GM12878 (cell line): ENCODE measurements around the gene CLCNKA. TPM values are rescaled to one million over a fixed set of nuclear protein-coding genes. Genes with fewer than 3 reads are reported as not detected.

Experiments
- ATAC-seq: fragments of 200-7000 bp; cut with Tn5 transposase; 3 replicates; pipeline ENCODE4 v1.9.1; 2020; ENCODE audit warnings: mild to moderate bottlenecking, moderate library complexity
- BruUV-seq: library from RNA; stranded (reverse); fragments of 400-500 nt; replicated peaks from 2 replicates; lab custom pipeline; 2021; lab: Mats Ljungman, UMichigan
- CTCF ChIA-PET: fragments of 300-600 bp; sonication (Branson Sonifier 250); formaldehyde crosslinking; extraction: SDS; loops from one replicate; lab custom pipeline; 2021; ENCODE audit warnings: inconsistent platforms; lab: Yijun Ruan, JAX
- POLR2A ChIA-PET: fragments of 350-600 bp; formaldehyde crosslinking; extraction: SDS; loops from one replicate; lab custom pipeline; 2021; ENCODE audit warnings: inconsistent platforms; lab: Charles Lee
- RAD21 ChIA-PET: fragments of 300-600 bp; sonication (Branson Sonifier 250); formaldehyde crosslinking; loops from one replicate; lab custom pipeline; 2023; ENCODE audit warnings: antibody characterized with exemption; ENCODE audit not compliant: unreplicated experiment; lab: Charles Lee
- SMC1A ChIA-PET: fragments of 300-600 bp; sonication (Branson Sonifier 250); formaldehyde crosslinking; loops from one replicate; lab custom pipeline; 2023; ENCODE audit not compliant: unreplicated experiment, uncharacterized antibody; lab: Charles Lee
- DNase-seq: peaks from one replicate; pipeline ENCODE4 v3.0.0-alpha.2; 2011; ENCODE audit warnings: low read depth, low spot score
- FAIRE-seq: peaks from 3 replicates; lab custom pipeline; 2011; peaks lifted over from hg19 to GRCh38; lab: Jason Lieb, UNC
- H2AFZ ChIP-seq: 2 replicates; pipeline ENCODE4 v1.6.0; 2011; ENCODE audit warnings: low read depth, low read length, control low read depth; ENCODE audit not compliant: control insufficient read depth
- H3K27ac ChIP-seq: 2 replicates; pipeline ENCODE4 v1.5.1; 2011; ENCODE audit warnings: control low read depth; ENCODE audit not compliant: control insufficient read depth, insufficient read depth
- H3K27me3 ChIP-seq, 2 experiments: replicated peaks in 1 of 2; 2 replicates each; pipeline versions ENCODE4 v1.6.0 to v1.6.1; 2011; ENCODE audit warnings: low read length in 1 of 2; ENCODE audit not compliant: control insufficient read depth in 2 of 2, insufficient read depth in 2 of 2
- H3K36me3 ChIP-seq, 2 experiments: 2 replicates each; pipeline ENCODE4 v1.5.1; 2011; ENCODE audit warnings: low read length in 1 of 2; ENCODE audit not compliant: control insufficient read depth in 2 of 2, insufficient read depth in 2 of 2
- H3K4me1 ChIP-seq: 2 replicates; pipeline ENCODE4 v1.6.1; 2011; ENCODE audit warnings: mild to moderate bottlenecking, low read length, moderate library complexity, mixed read lengths; ENCODE audit not compliant: control insufficient read depth, insufficient read depth
- H3K4me2 ChIP-seq: 2 replicates; pipeline ENCODE4 v1.6.0; 2011; ENCODE audit warnings: control low read depth; ENCODE audit not compliant: control insufficient read depth, insufficient read depth
- H3K4me3 ChIP-seq: fragments of 200-600 bp; sonication (generic); 2 replicates; pipeline ENCODE4 v1.5.1; 2016
- H3K79me2 ChIP-seq: 2 replicates; pipeline ENCODE4 v1.6.0; 2011; ENCODE audit warnings: low read length; ENCODE audit not compliant: control insufficient read depth, insufficient read depth
- H3K9ac ChIP-seq: 2 replicates; pipeline ENCODE4 v1.8.0; 2011; ENCODE audit warnings: low read length, control low read depth, mixed read lengths; ENCODE audit not compliant: control insufficient read depth, insufficient read depth
- H3K9me3 ChIP-seq: replicated peaks from 3 replicates; pipeline ENCODE4 v1.5.1; 2011; ENCODE audit warnings: mild to moderate bottlenecking, low read length; ENCODE audit not compliant: control insufficient read depth, insufficient read depth
- H4K20me1 ChIP-seq: 2 replicates; pipeline ENCODE4 v1.6.0; 2011; ENCODE audit not compliant: control insufficient read depth, insufficient read depth
- BACH1 ChIP-seq: fragments of 450-650 bp; IDR thresholded peaks from 2 replicates; pipeline ENCODE4 v1.6.1; 2017; ENCODE audit warnings: mild to moderate bottlenecking, borderline replicate concordance
- BHLHE40 ChIP-seq, 2 experiments: fragments of 450-650 bp in 1 of 2; IDR thresholded peaks; 2 replicates each; pipeline ENCODE4 v1.6.1; 2011 to 2017; ENCODE audit warnings: low read depth in 2 of 2, borderline replicate concordance in 1 of 2, improper control_type of control experiment in 1 of 2, low read length in 1 of 2, mild to moderate bottlenecking in 1 of 2
- EGR1 ChIP-seq, 2 experiments: IDR thresholded peaks; 1 replicate in 1 of 2; 2 replicates in 1 of 2; pipeline ENCODE4 v1.6.1; 2011 to 2012; ENCODE audit warnings: low read depth in 2 of 2, low read length in 2 of 2, borderline replicate concordance in 1 of 2, mild to moderate bottlenecking in 1 of 2, moderate library complexity in 1 of 2
- ELK1 ChIP-seq: IDR thresholded peaks from 2 replicates; pipeline ENCODE4 v1.6.1; 2012; ENCODE audit warnings: low read depth, low read length, improper control_type of control experiment
- FOXK2 ChIP-seq: fragments of 450-650 bp; IDR thresholded peaks from 2 replicates; pipeline ENCODE4 v1.6.1; 2017; ENCODE audit warnings: mild to moderate bottlenecking, moderate library complexity
- HCFC1 ChIP-seq: fragments of 150-350 bp; IDR thresholded peaks from 2 replicates; pipeline ENCODE4 v1.6.1; 2014; ENCODE audit warnings: low read length
- HDGF ChIP-seq: fragments of 450-650 bp; IDR thresholded peaks from 2 replicates; pipeline ENCODE4 v1.6.1; 2016; ENCODE audit warnings: antibody characterized with exemption
- IRF5 ChIP-seq: fragments of 450-650 bp; IDR thresholded peaks from 2 replicates; pipeline ENCODE4 v1.6.1; 2017; ENCODE audit warnings: borderline replicate concordance
- LARP7 ChIP-seq: fragments of 450-650 bp; IDR thresholded peaks from 2 replicates; pipeline ENCODE4 v1.6.1; 2017; ENCODE audit warnings: mild to moderate bottlenecking
- MAX ChIP-seq: IDR thresholded peaks from 2 replicates; pipeline ENCODE4 v1.6.1; 2012; ENCODE audit warnings: low read depth, low read length, improper control_type of control experiment
- POU2F2 ChIP-seq: IDR thresholded peaks from 3 replicates; pipeline ENCODE4 v1.6.1; 2011; ENCODE audit warnings: low read depth, mild to moderate bottlenecking, low read length, borderline replicate concordance
- RAD21 ChIP-seq: IDR thresholded peaks from 2 replicates; pipeline ENCODE4 v1.6.1; 2011; ENCODE audit warnings: mild to moderate bottlenecking, low read depth, low read length, moderate library complexity; ENCODE audit not compliant: insufficient read depth
- RUNX3 ChIP-seq: IDR thresholded peaks from 2 replicates; pipeline ENCODE4 v1.6.1; 2012; ENCODE audit warnings: low read length, inconsistent platforms
- SMARCA5 ChIP-seq: fragments of 450-650 bp; IDR thresholded peaks from 2 replicates; pipeline ENCODE4 v1.6.1; 2017; ENCODE audit warnings: mild to moderate bottlenecking
- YY1 ChIP-seq: IDR thresholded peaks from 2 replicates; pipeline ENCODE4 v1.6.1; 2011; ENCODE audit warnings: low read depth, mild to moderate bottlenecking, low read length
- ZNF207 ChIP-seq: fragments of 450-650 bp; IDR thresholded peaks from 2 replicates; pipeline ENCODE4 v1.6.1; 2014; ENCODE audit warnings: antibody characterized with exemption, mild to moderate bottlenecking, borderline replicate concordance
- WGBS: methylation state at CpG from one replicate; pipeline ENCODE4 v1.1.6; 2016; ENCODE audit warnings: low lambda C conversion rate; ENCODE audit not compliant: insufficient replicate concordance, insufficient coverage; ENCODE audit errors: missing lambda C conversion rate; 5-methylcytosine and 5-hydroxymethylcytosine counted together
- in situ Hi-C: fragments of 300-500 bp; cut with MboI; formaldehyde crosslinking; loops from 9 replicates; pipeline ENCODE4 v1.14.3; 2018; ENCODE audit warnings: mixed read lengths
- intact Hi-C: fragments of 100-400 bp; cut with micrococcal nuclease; formaldehyde crosslinking; loops from one replicate; pipeline ENCODE4 v1.14.2; 2022; ENCODE audit not compliant: unreplicated experiment
- polyA plus RNA-seq, 11 experiments: library from polyadenylated mRNA; depleted of rRNA in 4 of 11; unstranded in 6 of 11; stranded (reverse) in 5 of 11; fragments of >200 nt; fragmentation: Nextera tagmentation in 4 of 11; fragmentation: Illumina TruSeq in 1 of 11; extraction: Ambion mirVana in 4 of 11; extraction: Trizol in 1 of 11; gene quantifications; 1 replicate in 1 of 11; 2 replicates in 10 of 11; pipeline versions ENCODE4 v1.2.1 to v1.2.3, GENCODE V29; 2011 to 2016; ENCODE audit warnings: inconsistent platforms in 2 of 11, missing spikeins in 2 of 11, low read depth in 1 of 11
- total RNA-seq, 4 experiments: library from RNA; depleted of rRNA in 3 of 4; stranded (reverse); fragments of >200 nt in 3 of 4; fragmentation: Illumina TruSeq in 1 of 4; extraction: Trizol in 1 of 4; gene quantifications; 2 replicates each; pipeline versions ENCODE4 v1.2.1 to v1.2.3, GENCODE V29; 2013 to 2021

The CLCNKA gene
- total and polyA plus RNA-seq, 10 of the 15 experiments (the other 5 are each of a cell fraction or from before 2014, with no cell fraction given), result 0.02 to 0.15 (median 0.08) TPM; not detected in 6

GRCh38 chr1:16055613-16056520 is 34.0 kb downstream of the CLCNKA start:
- peak; percentile 97 for ATAC-seq
- Histone ChIP-seq H3K9me3 (no peaks in the 10 kb centered on the region), H3K4me2 (no peak overlapping the region), H3K4me3 (no peak overlapping the region), H4K20me1 (no peaks in the 10 kb centered on the region), H3K27me3 (no peaks in the 10 kb centered on the region), H3K36me3 (no peaks in the 10 kb centered on the region), H3K27ac (no peak overlapping the region), H3K79me2 (no peaks in the 10 kb centered on the region), H2AFZ (no peak overlapping the region; the same call in 1 of the 2 replicates), H3K4me1 (no peaks in the 10 kb centered on the region), H3K9ac (no peak overlapping the region)
- ChIA-PET POLR2A (no interaction called here), RAD21 (interaction anchor here (0.5 to 2.3 kb wide), 6 partner anchors 25 to 264 kb away, joined by 3 to 9 read pairs (median 4); no protein-coding TSS in a partner anchor), CTCF (interaction anchor here (0.7 to 5.5 kb wide), 7 partner anchors 23 to 264 kb away, joined by 3 to 81 read pairs (median 4); no protein-coding TSS in a partner anchor), SMC1A (interaction anchor here (0.6 to 3.5 kb wide), 3 partner anchors 45 to 48 kb away, joined by 3 to 17 read pairs (median 12); no protein-coding TSS in a partner anchor)
- 33% methylated on average over 17 of the region's 18 CpGs for WGBS
- FAIRE-seq, result peak; percentile 83
- no TSS peak for BruUV-seq
- peak; percentile 33 for DNase-seq
- in situ Hi-C loops, result no loop called here
- intact Hi-C loops, result loop anchor here (1.0 to 10.0 kb wide), 3 partner anchors 47 to 264 kb away; no protein-coding TSS in a partner anchor
- TF ChIP-seq POU2F2 (0 out of 3 replicates have a peak, but pooled peaks have one; percentile 49), EGR1 (IDR thresholded peaks at IDR 0.05; ENCODE audit: borderline replicate concordance in 1 of 2, low read depth in 2 of 2, low read length in 2 of 2) (peak in 1 of 2 experiments; percentile 36; a peak in 2 of 3 replicates), RAD21 (peak; percentile 96), BACH1 (no peak), YY1 (peak; percentile 55; the same call in 1 of the 2 replicates), ZNF207 (peak; percentile 76; the same call in 1 of the 2 replicates), SMARCA5 (peak; percentile 67; the same call in 1 of the 2 replicates), FOXK2 (peak; percentile 52), IRF5 (no peak), LARP7 (peak; percentile 55; the same call in 1 of the 2 replicates), HDGF (0 out of 2 replicates have a peak, but pooled peaks have one; percentile 29), MAX (no peak), BHLHE40 (IDR thresholded peaks at IDR 0.05; ENCODE audit: borderline replicate concordance in 1 of 2, low read depth in 2 of 2, low read length in 1 of 2) (peak in 1 of 2 experiments; percentile 41; a peak in 1 of 4 replicates), ELK1 (no peak), HCFC1 (peak; percentile 24; the same call in 1 of the 2 replicates), RUNX3 (0 out of 2 replicates have a peak, but pooled peaks have one; percentile 21)
